NCI-H2107 (cell line): Measurements from ENCODE around the gene PARP1.

Experiments
- DNase-seq: peaks from one replicate; lab custom pipeline; 2025; lab: John Stamatoyannopoulos, UW

PARP1 gene

GRCh38 chr1:226376300-226376699, 31.6 kb downstream of the PARP1 start:
- no peak for DNase-seq

GRCh38 chr1:226373376-226373775, 34.5 kb downstream of the PARP1 start:
- DNase-seq = no peak

GRCh38 chr1:226372885-226373284, 35.0 kb downstream of the PARP1 start:
- no peak for DNase-seq

GRCh38 chr1:226371866-226372490, 35.9 kb downstream of the PARP1 start:
- no peak for DNase-seq

- no peak for DNase-seq
Observed at GRCh38 chr1:226371027-226371694, 36.7 kb downstream of the PARP1 start.

GRCh38 chr1:226370144-226370923, 37.6 kb downstream of the PARP1 start:
- DNase-seq = no peak

GRCh38 chr1:226369110-226369509, 38.8 kb downstream of the PARP1 start:
- no peak for DNase-seq

GRCh38 chr1:226366290-226366689, 41.6 kb downstream of the PARP1 start:
- DNase-seq = no peak

- no peak for DNase-seq
Observed at GRCh38 chr1:226365831-226366231, 42.1 kb downstream of the PARP1 start.

GRCh38 chr1:226364901-226365565, 42.9 kb downstream of the PARP1 start:
- no peak for DNase-seq

- DNase-seq = no peak
Observed at GRCh38 chr1:226364514-226364899, 43.4 kb downstream of the PARP1 start.

- no peak for DNase-seq
Observed at GRCh38 chr1:226363801-226364513, 43.9 kb downstream of the PARP1 start.

- no peak for DNase-seq
Observed at GRCh38 chr1:226362891-226363447, 44.9 kb downstream of the PARP1 start.

- DNase-seq = no peak
Observed at GRCh38 chr1:226362361-226362760, 45.5 kb downstream of the PARP1 start.

- no peak for DNase-seq
Observed at GRCh38 chr1:226360106-226360746, 47.7 kb downstream of the PARP1 start.

- no peak for DNase-seq
Observed at GRCh38 chr1:226357416-226357815, 50.5 kb downstream of the PARP1 start.

GRCh38 chr1:226355669-226356551, 52.0 kb downstream of the PARP1 start:
- no peak for DNase-seq

- DNase-seq = no peak
Observed at GRCh38 chr1:226355016-226355415, 52.9 kb downstream of the PARP1 start.

- DNase-seq = no peak
Observed at GRCh38 chr1:226353698-226354525, 54.0 kb downstream of the PARP1 start.
